ENCODE results near the gene CBX1.
A peak's percentile ranks its signal among the peaks of the same experiment; 100 is the strongest.

Gene CBX1

GRCh38 chr17:48056246-48056745 lies 45.0 kb downstream of the CBX1 start:
- Histone ChIP-seq H3K4me1 (ENCODE audit: insufficient read depth, low read length) (peaks cover 42% of the 10 kb centered on the region), H3K36me3 (ENCODE audit: insufficient read depth, low read length) (peaks cover 53% of the 10 kb centered on the region), H3K27ac (ENCODE audit: low read depth, low read length) (no peak overlapping the region)

GRCh38 chr17:48055531-48056245 lies 45.6 kb downstream of the CBX1 start:
- Histone ChIP-seq H3K27me3 (ENCODE audit: control insufficient read depth in 1 of 2, insufficient read depth in 2 of 2, low read length in 2 of 2) (no peaks in the 10 kb centered on the region), H3K4me3 (ENCODE audit: low read depth in 1 of 2, low read length in 2 of 2) (no peak overlapping the region), H3K36me3 (ENCODE audit: insufficient read depth, low read length) (peaks cover 55% of the 10 kb centered on the region), H3K4me1 (ENCODE audit: insufficient read depth, low read length) (peaks cover 48% of the 10 kb centered on the region), H3K27ac (ENCODE audit: low read depth, low read length) (no peak overlapping the region), H3K9me3 (ENCODE audit: low read length) (no peaks in the 10 kb centered on the region), H3K9ac (ENCODE audit: low read length) (no peak overlapping the region)

More at GRCh38 chr17:48056246-48056745, 45.0 kb downstream of the CBX1 start:
- Histone ChIP-seq H3K4me3 (ENCODE audit: low read depth in 1 of 2, low read length in 2 of 2) (no peak overlapping the region), H3K27me3 (ENCODE audit: control insufficient read depth in 1 of 2, insufficient read depth in 2 of 2, low read length in 2 of 2) (no peaks in the 10 kb centered on the region), H3K9ac (ENCODE audit: low read length) (no peak overlapping the region), H3K9me3 (ENCODE audit: low read length) (no peaks in the 10 kb centered on the region)

- Histone ChIP-seq H3K36me3 (ENCODE audit: insufficient read depth, low read length) (peaks cover 48% of the 10 kb centered on the region), H3K4me1 (ENCODE audit: insufficient read depth, low read length) (peaks cover 59% of the 10 kb centered on the region), H3K9me3 (ENCODE audit: low read length) (no peaks in the 10 kb centered on the region), H3K27ac (ENCODE audit: low read depth, low read length) (no peak overlapping the region), H3K4me3 (ENCODE audit: low read depth in 1 of 2, low read length in 2 of 2) (peak overlapping the region; percentile 11 to 46), H3K27me3 (ENCODE audit: control insufficient read depth in 1 of 2, insufficient read depth in 2 of 2, low read length in 2 of 2) (no peaks in the 10 kb centered on the region), H3K9ac (ENCODE audit: low read length) (peak overlapping the region; percentile 36)
These were observed 46.8 kb downstream of the CBX1 start for GRCh38 chr17:48054238-48055185.

- Histone ChIP-seq H3K9me3 (ENCODE audit: low read length) (no peaks in the 10 kb centered on the region), H3K4me3 (ENCODE audit: low read depth in 1 of 2, low read length in 2 of 2) (peak overlapping the region in 1 of 2 donors; percentile 46), H3K27me3 (ENCODE audit: control insufficient read depth in 1 of 2, insufficient read depth in 2 of 2, low read length in 2 of 2) (no peaks in the 10 kb centered on the region), H3K36me3 (ENCODE audit: insufficient read depth, low read length) (peaks cover 41% of the 10 kb centered on the region), H3K9ac (ENCODE audit: low read length) (peak overlapping the region; percentile 36), H3K4me1 (ENCODE audit: insufficient read depth, low read length) (peaks cover 66% of the 10 kb centered on the region), H3K27ac (ENCODE audit: low read depth, low read length) (peak overlapping the region; percentile 75)
These were observed 47.5 kb downstream of the CBX1 start for GRCh38 chr17:48053758-48054237.

GRCh38 chr17:48052956-48053757 lies 48.1 kb downstream of the CBX1 start:
- peak overlapping the region in 1 of 2 donors; percentile 46 for H3K4me3 ChIP-seq (ENCODE audit: low read depth in 1 of 2, low read length in 2 of 2)
- peak overlapping the region; percentile 36 for H3K9ac ChIP-seq (ENCODE audit: low read length)
- no peaks in the 10 kb centered on the region for H3K9me3 ChIP-seq (ENCODE audit: low read length)
- peaks cover 36% of the 10 kb centered on the region for H3K36me3 ChIP-seq (ENCODE audit: insufficient read depth, low read length)
- H3K4me1 ChIP-seq (ENCODE audit: insufficient read depth, low read length): peaks cover 66% of the 10 kb centered on the region
- no peaks in the 10 kb centered on the region for H3K27me3 ChIP-seq (ENCODE audit: control insufficient read depth in 1 of 2, insufficient read depth in 2 of 2, low read length in 2 of 2)
- peak overlapping the region; percentile 75 for H3K27ac ChIP-seq (ENCODE audit: low read depth, low read length)

GRCh38 chr17:48051706-48052486 lies 49.4 kb downstream of the CBX1 start:
- Histone ChIP-seq H3K27ac (ENCODE audit: low read depth, low read length) (peak overlapping the region; percentile 76), H3K9me3 (ENCODE audit: low read length) (no peaks in the 10 kb centered on the region), H3K36me3 (ENCODE audit: insufficient read depth, low read length) (peaks cover 23% of the 10 kb centered on the region), H3K4me3 (ENCODE audit: low read depth in 1 of 2, low read length in 2 of 2) (peak overlapping the region in 1 of 2 donors; percentile 46), H3K4me1 (ENCODE audit: insufficient read depth, low read length) (peaks cover 70% of the 10 kb centered on the region), H3K27me3 (ENCODE audit: control insufficient read depth in 1 of 2, insufficient read depth in 2 of 2, low read length in 2 of 2) (no peaks in the 10 kb centered on the region), H3K9ac (ENCODE audit: low read length) (peak overlapping the region; percentile 4)

GRCh38 chr17:48051283-48051682 lies 50.0 kb downstream of the CBX1 start:
- H3K4me1 ChIP-seq (ENCODE audit: insufficient read depth, low read length): peaks cover 76% of the 10 kb centered on the region
- H3K9ac ChIP-seq (ENCODE audit: low read length): peak overlapping the region; percentile 4
- H3K9me3 ChIP-seq (ENCODE audit: low read length): no peaks in the 10 kb centered on the region
- H3K27ac ChIP-seq (ENCODE audit: low read depth, low read length): peak overlapping the region; percentile 76
- no peaks in the 10 kb centered on the region for H3K27me3 ChIP-seq (ENCODE audit: control insufficient read depth in 1 of 2, insufficient read depth in 2 of 2, low read length in 2 of 2)
- H3K4me3 ChIP-seq (ENCODE audit: low read depth in 1 of 2, low read length in 2 of 2): peak overlapping the region in 1 of 2 donors; percentile 10
- H3K36me3 ChIP-seq (ENCODE audit: insufficient read depth, low read length): peaks cover 17% of the 10 kb centered on the region

GRCh38 chr17:48048384-48049126 lies 52.7 kb downstream of the CBX1 start:
- Histone ChIP-seq H3K27ac (ENCODE audit: low read depth, low read length) (peak overlapping the region; percentile 98), H3K4me1 (ENCODE audit: insufficient read depth, low read length) (peaks cover 59% of the 10 kb centered on the region), H3K4me3 (ENCODE audit: low read depth in 1 of 2, low read length in 2 of 2) (peak overlapping the region; percentile 66 to 85), H3K27me3 (ENCODE audit: control insufficient read depth in 1 of 2, insufficient read depth in 2 of 2, low read length in 2 of 2) (no peaks in the 10 kb centered on the region), H3K9me3 (ENCODE audit: low read length) (no peaks in the 10 kb centered on the region), H3K36me3 (ENCODE audit: insufficient read depth, low read length) (peaks cover 13% of the 10 kb centered on the region), H3K9ac (ENCODE audit: low read length) (peak overlapping the region; percentile 94)

GRCh38 chr17:48047741-48048383 lies 53.4 kb downstream of the CBX1 start, which contains the start of gene NFE2L1:
TSS of gene NFE2L1 (plus strand) at chr17:48048359. CDS start at chr17:48051119, 2,760 bp downstream.
- Histone ChIP-seq H3K9ac (ENCODE audit: low read length) (peak within 1 kb of the TSS; percentile 94), H3K36me3 (ENCODE audit: insufficient read depth, low read length) (peaks cover 13% of the 10 kb centered on the region), H3K9me3 (ENCODE audit: low read length) (no peaks in the 10 kb centered on the region), H3K27ac (ENCODE audit: low read depth, low read length) (peak within 1 kb of the TSS; percentile 98), H3K27me3 (ENCODE audit: control insufficient read depth in 1 of 2, insufficient read depth in 2 of 2, low read length in 2 of 2) (no peaks in the 10 kb centered on the region), H3K4me3 (ENCODE audit: low read depth in 1 of 2, low read length in 2 of 2) (peak within 1 kb of the TSS; percentile 66 to 85), H3K4me1 (ENCODE audit: insufficient read depth, low read length) (peaks cover 52% of the 10 kb centered on the region)

Measured in muscle layer of colon (tissue), 2 donors.